Inferior parietal cortex (tissue), 1 donor: Measurements from ENCODE around the gene EPHB1.

Experiments
- DNase-seq: peaks from one replicate; pipeline ENCODE4 v3.0.0-alpha.2; 2016; ENCODE audit errors: extremely low spot score

The EPHB1 gene

DNA sequence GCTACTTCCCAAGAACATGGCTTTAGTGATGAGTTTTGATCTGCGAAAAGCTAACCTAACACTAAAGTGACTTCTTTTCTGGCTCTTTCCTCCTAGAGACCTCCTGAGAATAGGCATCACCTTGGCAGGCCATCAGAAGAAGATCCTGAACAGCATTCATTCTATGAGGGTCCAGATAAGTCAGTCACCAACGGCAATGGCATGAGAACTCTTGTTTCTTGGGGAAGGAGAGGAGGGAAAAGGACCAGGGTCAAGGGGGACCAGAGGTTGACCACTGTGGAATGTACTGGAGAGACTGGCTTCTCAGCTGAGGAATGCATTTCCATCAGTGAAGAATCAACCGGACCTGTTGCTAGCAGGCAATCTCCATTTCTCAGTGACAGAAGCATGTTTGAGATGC is 463.9 kb downstream of the EPHB1 start:
- no peak for DNase-seq

- no peak for DNase-seq
These were observed 465.0 kb downstream of the EPHB1 start for GRCh38 chr3:135260025-135260424.

- DNase-seq: no peak
These were observed 466.2 kb downstream of the EPHB1 start for GRCh38 chr3:135261214-135261775.

DNA sequence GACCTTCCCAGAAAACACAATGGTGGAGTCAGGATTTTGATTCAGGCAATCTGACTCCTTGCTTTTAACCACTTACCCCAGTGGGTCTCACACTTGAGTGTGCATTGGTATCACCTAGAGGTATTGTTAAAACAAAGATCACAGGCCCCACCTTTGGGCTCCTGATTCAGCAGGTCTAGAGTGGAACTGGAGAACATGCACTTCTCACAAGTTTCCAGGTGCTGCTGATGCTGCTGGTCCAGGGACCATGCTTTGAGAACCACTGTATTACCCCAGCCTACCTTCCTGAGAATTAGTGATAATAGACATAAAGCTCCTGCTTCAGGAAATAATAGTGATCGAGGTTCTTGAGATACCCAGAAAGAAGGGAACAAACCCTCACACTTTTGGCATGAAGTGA is 466.9 kb downstream of the EPHB1 start:
- no peak for DNase-seq

- DNase-seq: no peak
These were observed 467.4 kb downstream of the EPHB1 start for GRCh38 chr3:135262441-135262840.

- no peak for DNase-seq
These were observed 468.3 kb downstream of the EPHB1 start for GRCh38 chr3:135263331-135263730.

DNA sequence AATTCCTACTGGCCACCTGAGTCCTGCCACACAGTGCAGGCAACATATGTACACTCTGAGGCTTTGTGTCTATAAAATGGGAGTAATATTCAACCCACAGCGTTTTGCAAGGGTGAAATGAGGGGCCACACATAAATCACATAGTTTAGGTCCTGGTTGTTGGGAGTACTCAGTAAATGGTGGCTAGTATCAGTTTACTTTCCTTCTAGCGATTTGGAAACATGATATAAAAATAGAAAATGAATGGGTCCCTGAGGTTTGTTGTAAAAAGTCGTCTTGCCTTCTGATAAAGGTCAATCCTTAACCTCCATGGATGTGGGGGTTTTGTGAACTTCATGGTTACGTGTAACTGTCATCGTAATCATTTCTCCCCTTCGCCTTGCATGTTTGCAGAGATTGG is 472.4 kb downstream of the EPHB1 start:
- DNase-seq: no peak

- DNase-seq: no peak
These were observed 474.0 kb downstream of the EPHB1 start for GRCh38 chr3:135268941-135269532.

GRCh38 chr3:135271177-135272025 is 476.3 kb downstream of the EPHB1 start:
- no peak for DNase-seq

DNA sequence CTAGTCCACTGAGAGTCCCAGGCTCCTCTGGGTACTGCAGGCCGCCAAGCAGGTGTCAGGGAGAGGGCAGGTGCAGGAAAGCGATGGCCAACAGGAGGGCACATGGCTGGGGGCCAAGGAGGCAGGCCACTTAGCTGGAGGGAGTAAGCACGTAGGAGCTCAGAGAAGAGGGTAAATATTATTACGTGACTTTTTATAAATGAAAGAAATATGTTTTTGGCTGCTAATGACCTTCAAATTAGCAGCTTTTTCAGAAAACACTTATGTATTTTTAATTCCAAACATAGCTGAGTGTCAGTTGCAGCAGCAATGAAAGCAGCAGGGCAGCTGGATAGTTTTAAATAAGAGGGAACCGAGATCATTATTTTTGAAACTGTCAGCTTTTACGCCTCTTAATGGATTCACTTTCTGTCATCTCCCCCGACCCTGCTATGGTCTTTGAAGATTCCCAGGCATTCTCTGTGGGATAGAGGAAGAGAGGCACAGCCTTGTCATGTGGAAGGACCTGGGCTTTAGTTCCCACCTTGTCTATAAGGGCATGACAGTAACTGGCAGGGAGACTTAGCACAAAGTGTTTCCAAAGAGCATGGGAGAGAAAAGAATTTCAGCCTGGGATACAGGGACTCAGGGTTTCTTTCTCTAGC is 477.1 kb downstream of the EPHB1 start:
- no peak for DNase-seq

- DNase-seq: no peak
These were observed 497.1 kb downstream of the EPHB1 start for GRCh38 chr3:135292162-135292561.

DNA sequence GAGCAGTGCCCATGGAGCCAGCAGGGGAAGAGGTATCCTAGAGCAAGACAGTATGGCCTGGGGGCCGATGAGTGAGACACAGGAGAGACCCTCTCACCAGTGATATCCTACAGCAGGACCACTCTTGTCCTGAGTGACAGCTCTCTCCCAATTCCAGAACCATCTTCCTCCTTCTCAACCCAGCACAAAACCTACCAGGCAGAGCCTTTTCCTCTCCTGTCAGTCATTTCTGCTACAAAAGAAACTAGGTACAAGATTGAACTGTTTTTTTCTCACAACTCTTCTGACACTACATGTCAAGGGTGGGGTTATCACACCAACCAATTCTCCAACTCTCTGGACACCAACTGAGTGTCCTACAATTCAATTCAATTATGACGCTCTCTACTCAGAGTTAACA is 506.6 kb downstream of the EPHB1 start:
- no peak for DNase-seq

- DNase-seq: no peak
These were observed 509.3 kb downstream of the EPHB1 start for GRCh38 chr3:135304378-135304777.
